GM23338 (cell line): ENCODE data around the gene LINGO4.

Experiments
- CREB1 ChIP-seq: fragments of 250-450 bp; sonication (Bioruptor Pico); IDR thresholded peaks from 2 replicates; pipeline ENCODE4 v1.5.0; 2020; ENCODE audit warnings: low read depth, mild to moderate bottlenecking, moderate library complexity
- CTCF ChIP-seq, 2 experiments: fragments of 200-600 bp in 1 of 2; sonication (generic) in 1 of 2; conservative IDR thresholded peaks; 2 replicates each; pipeline versions ENCODE4 v1.5.1 to v1.6.1; 2016 to 2017; ENCODE audit warnings: antibody characterized with exemption in 2 of 2, low read depth in 2 of 2, mild to moderate bottlenecking in 2 of 2, moderate library complexity in 1 of 2
- EZH2 ChIP-seq: fragments of 200-600 bp; sonication (generic); IDR thresholded peaks from one replicate; pipeline ENCODE4 v1.8.0; 2017; ENCODE audit warnings: antibody characterized with exemption, mild to moderate bottlenecking, low read depth; ENCODE audit not compliant: unreplicated experiment
- POLR2AphosphoS5 ChIP-seq: IDR thresholded peaks from 2 replicates; pipeline ENCODE4 v1.6.1; 2016; ENCODE audit warnings: antibody characterized with exemption, low read depth
- REST ChIP-seq: IDR thresholded peaks from one replicate; pipeline ENCODE4 v1.6.1; 2018; ENCODE audit warnings: antibody characterized with exemption; ENCODE audit not compliant: unreplicated experiment
- ZNF114 ChIP-seq: fragments of 250-450 bp; sonication (Bioruptor Pico); IDR thresholded peaks from 2 replicates; pipeline ENCODE4 v1.5.0; 2020; ENCODE audit warnings: mild to moderate bottlenecking, moderate library complexity

- TF ChIP-seq POLR2AphosphoS5 (no peak), CTCF (conservative IDR thresholded peaks at IDR 0.05; ENCODE audit: low read depth in 2 of 2) (no peak), REST (no peak), EZH2 (no peak), CREB1 (CRISPR knock-in tag) (no peak), ZNF114 (no peak)
Measured at GRCh38 chr1:151774256-151774922, 30.8 kb downstream of the LINGO4 start.
